ENCODE results near the gene SYTL5. TPM values are rescaled to one million over a fixed set of nuclear protein-coding genes. Genes with fewer than 3 reads are reported as not detected.
"Not testable (repeated sequence)": the region's sequence is repeated elsewhere in the genome, so short reads cannot be mapped to it uniquely, and the experiment has no call there.

The SYTL5 gene
- total RNA-seq = not detected

GRCh38 chrX:38006291-38006690 is at the start of gene SYTL5:
SYTL5 (plus strand) TSS chrX:38006553; CDS start chrX:38033890, 27,337 bp downstream.
- DNase-seq (ENCODE audit: low spot score) = no peak
- no peak for ATAC-seq
- intact Hi-C loops (cut with DNase I) = no loop called here

- DNase-seq (ENCODE audit: low spot score) = no peak
- intact Hi-C loops (cut with DNase I) = no loop called here
Measured at GRCh38 chrX:37958525-37959211, 47.7 kb upstream of the SYTL5 start.

GRCh38 chrX:37959212-37960021 is 46.9 kb upstream of the SYTL5 start:
- DNase-seq (ENCODE audit: low spot score) (no peak), ATAC-seq (no peak)
- intact Hi-C loops (cut with DNase I) = loop anchor here (10.0 kb wide), 1 partner anchor 1145 kb away; no protein-coding TSS in a partner anchor

More at GRCh38 chrX:37958525-37959211, 47.7 kb upstream of the SYTL5 start:
- ATAC-seq = no peak

GRCh38 chrX:37961118-37961517 is 45.2 kb upstream of the SYTL5 start:
- no peak for ATAC-seq
- DNase-seq (ENCODE audit: low spot score) = no peak
- intact Hi-C loops (cut with DNase I) = loop anchor here (10.0 kb wide), 1 partner anchor 1146 kb away; no protein-coding TSS in a partner anchor

- ATAC-seq (no peak), DNase-seq (ENCODE audit: low spot score) (no peak)
- intact Hi-C loops (cut with DNase I) = loop anchor here (10.0 kb wide), 1 partner anchor 1153 kb away; no protein-coding TSS in a partner anchor
Measured at GRCh38 chrX:37967714-37968113, 38.6 kb upstream of the SYTL5 start.

DNA sequence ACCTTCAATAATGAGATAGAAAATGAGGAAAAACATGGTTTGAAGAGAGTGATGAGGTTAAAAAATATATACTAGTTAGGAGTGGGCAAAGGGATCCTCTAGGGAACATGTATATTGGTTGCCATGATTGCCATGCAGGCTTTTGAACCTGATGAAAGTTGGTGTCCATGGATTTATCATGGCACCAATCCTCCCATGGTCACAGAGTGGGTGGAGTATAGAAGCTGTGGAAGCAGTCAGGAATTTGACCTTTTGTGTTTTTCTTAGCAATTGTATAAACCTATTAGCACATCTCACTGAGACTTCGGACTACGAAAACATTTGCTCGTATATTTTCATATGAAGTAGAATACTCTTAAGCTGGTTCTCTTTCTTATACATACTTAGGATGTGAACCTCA is 30.9 kb upstream of the SYTL5 start:
- intact Hi-C loops (cut with DNase I) = no loop called here
- ATAC-seq (no peak), DNase-seq (ENCODE audit: low spot score) (no peak)

GRCh38 chrX:37976153-37976552 is 30.2 kb upstream of the SYTL5 start:
- ATAC-seq (no peak), DNase-seq (ENCODE audit: low spot score) (no peak)
- intact Hi-C loops (cut with DNase I) = no loop called here

DNA sequence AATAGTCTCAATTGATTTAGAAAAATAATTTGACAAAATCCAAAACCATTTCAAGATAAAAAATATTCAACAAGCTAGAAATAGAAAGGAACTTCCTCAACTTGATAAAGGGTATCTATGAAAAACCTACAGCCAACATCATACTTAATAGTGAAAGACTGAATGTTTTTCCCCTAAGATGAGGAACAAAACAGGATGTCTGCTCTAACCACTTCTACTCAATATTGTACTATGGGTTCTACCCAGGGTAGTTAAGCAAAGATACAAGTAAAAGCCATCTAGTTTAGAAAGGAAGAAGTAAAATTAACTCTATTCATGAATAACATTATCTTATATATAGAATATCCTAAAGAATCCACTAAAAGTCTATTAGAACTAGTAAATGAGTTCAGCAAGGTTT is 21.5 kb upstream of the SYTL5 start:
- DNase-seq (ENCODE audit: low spot score) (no peak), ATAC-seq (no peak)
- intact Hi-C loops (cut with DNase I) = loop anchor here (10.0 kb wide), 1 partner anchor 70 kb away; no protein-coding TSS in a partner anchor

DNA sequence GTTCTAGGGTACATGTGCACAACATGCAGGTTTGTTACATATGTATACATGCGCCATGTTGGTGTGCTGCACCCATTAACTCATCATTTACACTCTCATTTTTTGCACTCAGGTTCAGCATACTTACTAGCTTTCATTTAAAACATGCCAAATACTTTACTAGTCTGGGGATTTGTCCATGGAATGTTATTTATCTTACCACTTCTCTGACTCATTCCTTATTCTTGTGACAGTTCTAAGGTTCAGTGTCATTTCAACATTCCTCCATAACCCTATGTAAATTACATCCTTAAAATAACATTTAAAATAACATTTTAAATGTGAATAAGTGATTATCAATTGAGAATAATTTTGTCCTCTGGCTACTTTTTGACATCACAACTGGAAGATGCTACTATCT is 19.5 kb upstream of the SYTL5 start:
- DNase-seq (ENCODE audit: low spot score) (no peak), ATAC-seq (no peak)
- intact Hi-C loops (cut with DNase I) = loop anchor here (10.0 kb wide), 1 partner anchor 72 kb away; no protein-coding TSS in a partner anchor

DNA sequence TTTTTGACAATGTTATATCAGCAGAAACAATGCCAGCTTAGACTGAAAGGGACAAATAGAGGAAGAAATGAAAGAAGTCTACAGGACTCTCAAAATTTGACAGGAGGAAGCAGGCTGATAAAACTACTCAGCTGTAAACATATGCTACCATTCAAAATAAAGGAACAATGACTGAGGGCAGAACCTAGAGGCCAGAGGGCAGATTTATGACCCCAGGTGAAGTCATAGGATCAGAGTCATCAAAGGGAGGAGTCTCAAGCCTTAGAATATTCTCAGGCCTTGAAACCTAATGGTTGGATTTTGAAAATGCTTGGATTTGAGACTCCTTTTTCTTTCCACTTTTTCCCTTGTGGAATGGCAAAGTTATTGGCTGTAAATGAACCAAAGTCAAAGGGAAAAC is 17.0 kb upstream of the SYTL5 start:
- DNase-seq (ENCODE audit: low spot score) (no peak), ATAC-seq (no peak)
- intact Hi-C loops (cut with DNase I) = loop anchor here (10.0 kb wide), 1 partner anchor 75 kb away; no protein-coding TSS in a partner anchor

GRCh38 chrX:37991303-37991702 is 15.1 kb upstream of the SYTL5 start:
- DNase-seq (ENCODE audit: low spot score); intact Hi-C loops (cut with DNase I); ATAC-seq: not testable (repeated sequence)

GRCh38 chrX:37993176-37993575 is 13.2 kb upstream of the SYTL5 start:
- no peak for DNase-seq (ENCODE audit: low spot score)
- intact Hi-C loops (cut with DNase I) = no loop called here

GRCh38 chrX:37993837-37994619 is 12.3 kb upstream of the SYTL5 start:
- intact Hi-C loops (cut with DNase I) = no loop called here
- ATAC-seq (no peak), DNase-seq (ENCODE audit: low spot score) (no peak)

More at GRCh38 chrX:37993176-37993575, 13.2 kb upstream of the SYTL5 start:
- no peak for ATAC-seq

GRCh38 chrX:37995428-37995827 is 10.9 kb upstream of the SYTL5 start:
- intact Hi-C loops (cut with DNase I) = no loop called here
- DNase-seq (ENCODE audit: low spot score) = no peak
- ATAC-seq = no peak

GRCh38 chrX:37997096-37997495 is 9.3 kb upstream of the SYTL5 start:
- DNase-seq (ENCODE audit: low spot score) (no peak), ATAC-seq (no peak)
- intact Hi-C loops (cut with DNase I) = no loop called here

- no peak for ATAC-seq
- intact Hi-C loops (cut with DNase I) = no loop called here
Measured at GRCh38 chrX:37998586-37999262, 7.6 kb upstream of the SYTL5 start.

DNA sequence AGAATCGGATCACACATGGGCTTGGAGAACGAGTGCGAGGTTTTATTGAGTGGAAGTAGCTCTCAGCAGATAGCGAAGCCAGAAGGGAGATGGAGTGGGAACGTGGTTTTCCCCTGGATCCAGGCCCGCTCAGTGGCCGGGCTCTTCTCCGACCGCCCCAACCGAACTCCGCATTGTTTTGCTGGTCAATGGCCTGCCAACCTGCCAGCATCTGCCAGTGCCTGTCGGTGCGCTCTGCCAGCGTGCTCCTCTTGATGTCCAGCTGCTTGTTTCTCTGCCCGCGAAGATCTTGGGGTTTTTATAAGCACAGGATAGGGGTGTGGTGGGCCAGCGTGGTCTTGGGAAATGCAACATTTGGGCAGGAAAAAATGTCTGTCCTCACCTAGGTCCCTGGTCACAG is 5.6 kb upstream of the SYTL5 start:
- intact Hi-C loops (cut with DNase I) = no loop called here
- no peak for ATAC-seq
- DNase-seq (ENCODE audit: low spot score) = no peak

More at GRCh38 chrX:37998586-37999262, 7.6 kb upstream of the SYTL5 start:
- no peak for DNase-seq (ENCODE audit: low spot score)

DNA sequence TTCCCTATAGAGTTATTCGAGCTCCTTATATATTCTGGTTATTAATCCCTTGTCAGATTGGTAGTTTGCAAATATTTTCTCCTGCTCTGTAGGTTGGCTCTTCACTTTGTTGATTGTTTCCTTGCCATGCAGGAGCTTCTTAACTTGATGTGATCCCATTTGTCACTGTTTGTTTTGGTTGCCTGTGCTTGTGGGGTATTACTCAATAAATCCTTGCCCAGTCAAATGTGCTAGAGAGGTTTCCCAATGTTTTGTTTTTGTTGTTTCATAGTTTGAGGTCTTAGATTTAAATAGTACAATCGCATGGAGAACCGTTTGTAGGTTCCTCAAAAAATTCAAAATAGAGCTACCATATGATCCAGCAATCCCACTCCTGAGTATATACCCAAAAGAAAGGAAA is 2.3 kb upstream of the SYTL5 start:
- DNase-seq (ENCODE audit: low spot score) (no peak), ATAC-seq (no peak)
- intact Hi-C loops (cut with DNase I) = no loop called here

DNA sequence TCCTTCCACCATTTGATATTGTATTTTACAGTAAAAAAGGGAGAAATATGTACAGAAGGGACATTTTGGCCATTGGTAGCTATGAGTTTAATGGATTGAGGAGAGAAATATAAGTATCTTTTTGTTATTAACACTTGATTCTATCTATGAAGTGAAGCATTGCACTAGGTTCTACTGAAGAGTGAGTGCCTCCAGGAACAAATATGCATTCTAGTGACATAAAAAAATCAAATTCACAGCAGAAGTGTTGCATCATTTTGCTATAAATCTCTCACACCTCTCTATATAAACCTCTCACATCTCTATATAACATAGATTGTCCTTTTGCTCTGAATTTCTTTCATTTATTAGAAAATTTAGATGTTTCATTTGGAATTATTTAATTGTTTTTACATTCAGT is 425 bp downstream of the SYTL5 start:
- intact Hi-C loops (cut with DNase I) = no loop called here
- ATAC-seq (no peak), DNase-seq (ENCODE audit: low spot score) (no peak)

Measured in sciatic nerve (tissue), 2 donors.